HL-60 (cell line): ENCODE measurements around the gene DPCD.

Experiments
- DNase-seq, 2 experiments: peaks; one replicate each; pipeline ENCODE4 v3.0.0-alpha.2; 2010 to 2020; ENCODE audit warnings: low read depth in 1 of 2, low spot score in 1 of 2
- H3K27ac ChIP-seq: fragments of 250-450 bp; sonication (Bioruptor Pico); replicated peaks from 2 replicates; pipeline ENCODE4 v1.5.1; 2020; ENCODE audit warnings: mild to moderate bottlenecking, moderate library complexity
- H3K27me3 ChIP-seq: fragments of 250-450 bp; sonication (Bioruptor Pico); 2 replicates; pipeline ENCODE4 v1.5.1; 2021; ENCODE audit warnings: mild to moderate bottlenecking, moderate library complexity; ENCODE audit not compliant: insufficient read depth, poor library complexity, severe bottlenecking
- H3K4me3 ChIP-seq: replicated peaks from 2 replicates; pipeline ENCODE4 v1.5.1; 2011; ENCODE audit warnings: mild to moderate bottlenecking, control low read depth, low read length; ENCODE audit not compliant: insufficient read depth
- GABPA ChIP-seq: IDR thresholded peaks from 2 replicates; pipeline ENCODE4 v1.6.1; 2012; ENCODE audit warnings: low read depth
- POLR2AphosphoS5 ChIP-seq: IDR thresholded peaks from 2 replicates; pipeline ENCODE4 v1.6.1; 2012; ENCODE audit warnings: low read depth
- SPI1 ChIP-seq: IDR thresholded peaks from 2 replicates; pipeline ENCODE4 v1.6.1; 2012; ENCODE audit warnings: low read depth, mild to moderate bottlenecking, borderline replicate concordance
- TF ChIP-seq, protein P1 (sequence below): IDR thresholded peaks from 2 replicates; pipeline ENCODE4 v1.6.1; 2012; ENCODE audit warnings: low read depth; ENCODE audit not compliant: insufficient replicate concordance
- TF ChIP-seq, protein P2 (sequence below): IDR thresholded peaks from one replicate; pipeline ENCODE4 v1.5.1; 2011; ENCODE audit warnings: low read length, control low read depth, inconsistent platforms; ENCODE audit not compliant: insufficient read depth

Gene DPCD

DNA sequence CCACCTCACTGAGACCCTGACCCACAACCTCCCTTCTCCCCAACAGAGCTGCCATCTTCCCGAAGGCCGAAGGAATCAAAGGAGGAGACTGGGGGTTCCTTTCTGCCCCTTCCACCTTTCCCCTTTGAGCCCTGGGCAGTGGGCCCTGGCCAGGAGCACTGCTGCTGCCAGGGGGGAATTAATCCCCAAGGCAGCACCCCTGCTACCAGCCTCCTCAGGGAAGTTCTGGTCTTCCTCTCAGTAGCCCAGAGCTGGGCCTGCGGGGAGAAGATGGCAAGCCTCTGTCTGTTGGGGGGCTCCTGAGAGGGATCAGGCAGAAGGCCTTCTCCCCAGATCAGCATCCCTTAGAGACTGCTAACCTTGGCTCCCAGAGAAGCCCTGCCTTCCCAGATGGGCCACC, 25.5 kb downstream of the DPCD start:
- Histone ChIP-seq H3K27ac (no peak overlapping the region), H3K4me3 (no peak overlapping the region), H3K27me3 (no peaks in the 10 kb centered on the region)
- TF ChIP-seq, protein P1, sequence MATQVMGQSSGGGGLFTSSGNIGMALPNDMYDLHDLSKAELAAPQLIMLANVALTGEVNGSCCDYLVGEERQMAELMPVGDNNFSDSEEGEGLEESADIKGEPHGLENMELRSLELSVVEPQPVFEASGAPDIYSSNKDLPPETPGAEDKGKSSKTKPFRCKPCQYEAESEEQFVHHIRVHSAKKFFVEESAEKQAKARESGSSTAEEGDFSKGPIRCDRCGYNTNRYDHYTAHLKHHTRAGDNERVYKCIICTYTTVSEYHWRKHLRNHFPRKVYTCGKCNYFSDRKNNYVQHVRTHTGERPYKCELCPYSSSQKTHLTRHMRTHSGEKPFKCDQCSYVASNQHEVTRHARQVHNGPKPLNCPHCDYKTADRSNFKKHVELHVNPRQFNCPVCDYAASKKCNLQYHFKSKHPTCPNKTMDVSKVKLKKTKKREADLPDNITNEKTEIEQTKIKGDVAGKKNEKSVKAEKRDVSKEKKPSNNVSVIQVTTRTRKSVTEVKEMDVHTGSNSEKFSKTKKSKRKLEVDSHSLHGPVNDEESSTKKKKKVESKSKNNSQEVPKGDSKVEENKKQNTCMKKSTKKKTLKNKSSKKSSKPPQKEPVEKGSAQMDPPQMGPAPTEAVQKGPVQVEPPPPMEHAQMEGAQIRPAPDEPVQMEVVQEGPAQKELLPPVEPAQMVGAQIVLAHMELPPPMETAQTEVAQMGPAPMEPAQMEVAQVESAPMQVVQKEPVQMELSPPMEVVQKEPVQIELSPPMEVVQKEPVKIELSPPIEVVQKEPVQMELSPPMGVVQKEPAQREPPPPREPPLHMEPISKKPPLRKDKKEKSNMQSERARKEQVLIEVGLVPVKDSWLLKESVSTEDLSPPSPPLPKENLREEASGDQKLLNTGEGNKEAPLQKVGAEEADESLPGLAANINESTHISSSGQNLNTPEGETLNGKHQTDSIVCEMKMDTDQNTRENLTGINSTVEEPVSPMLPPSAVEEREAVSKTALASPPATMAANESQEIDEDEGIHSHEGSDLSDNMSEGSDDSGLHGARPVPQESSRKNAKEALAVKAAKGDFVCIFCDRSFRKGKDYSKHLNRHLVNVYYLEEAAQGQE = no peak
- no peak for DNase-seq

DNA sequence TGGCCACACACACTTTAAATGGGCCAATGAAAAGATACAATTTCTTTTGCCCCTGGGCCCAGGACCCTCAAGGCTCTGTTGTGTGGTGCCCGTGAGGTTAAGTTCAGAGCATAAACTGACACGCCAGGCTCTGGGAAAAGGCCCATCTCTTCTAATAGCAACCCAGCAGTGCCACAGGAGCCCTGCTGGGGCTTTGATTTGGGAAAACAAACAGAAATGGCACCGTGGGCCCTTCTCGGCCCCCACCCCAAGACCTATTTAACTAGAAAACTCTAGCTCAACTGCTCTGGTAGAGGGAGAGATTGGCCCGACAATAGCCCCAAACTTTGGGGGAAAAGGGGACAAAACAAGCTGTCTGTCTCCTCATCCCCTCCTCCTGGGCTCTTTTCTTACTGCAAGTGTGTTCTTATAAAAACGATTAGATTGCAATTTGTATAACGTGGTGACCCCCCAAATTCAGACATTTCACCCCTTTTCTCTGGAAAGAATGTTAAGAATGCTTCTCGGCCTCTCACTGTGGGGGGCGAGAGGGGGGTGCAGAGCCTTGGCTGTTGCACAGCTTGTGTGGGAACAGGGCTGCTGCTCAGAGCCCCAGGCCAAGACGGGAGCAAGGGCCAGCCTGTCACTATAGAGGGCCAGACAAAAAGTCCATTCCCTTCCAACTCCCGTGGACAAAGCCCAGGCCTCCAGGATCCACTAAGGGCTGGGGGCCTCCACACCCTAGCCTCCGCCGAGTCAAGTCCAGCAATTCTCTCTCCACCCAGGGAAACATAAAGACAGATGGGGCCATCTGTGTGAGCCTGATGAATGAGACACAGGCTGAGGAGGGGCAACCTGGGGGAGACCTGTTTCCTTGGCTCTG, 26.8 kb downstream of the DPCD start:
- no peaks in the 10 kb centered on the region for H3K27me3 ChIP-seq
- DNase-seq = no peak
- H3K27ac ChIP-seq = no peak overlapping the region
- TF ChIP-seq SPI1 (no peak), POLR2AphosphoS5 (no peak), GABPA (no peak)
- TF ChIP-seq, protein P2, sequence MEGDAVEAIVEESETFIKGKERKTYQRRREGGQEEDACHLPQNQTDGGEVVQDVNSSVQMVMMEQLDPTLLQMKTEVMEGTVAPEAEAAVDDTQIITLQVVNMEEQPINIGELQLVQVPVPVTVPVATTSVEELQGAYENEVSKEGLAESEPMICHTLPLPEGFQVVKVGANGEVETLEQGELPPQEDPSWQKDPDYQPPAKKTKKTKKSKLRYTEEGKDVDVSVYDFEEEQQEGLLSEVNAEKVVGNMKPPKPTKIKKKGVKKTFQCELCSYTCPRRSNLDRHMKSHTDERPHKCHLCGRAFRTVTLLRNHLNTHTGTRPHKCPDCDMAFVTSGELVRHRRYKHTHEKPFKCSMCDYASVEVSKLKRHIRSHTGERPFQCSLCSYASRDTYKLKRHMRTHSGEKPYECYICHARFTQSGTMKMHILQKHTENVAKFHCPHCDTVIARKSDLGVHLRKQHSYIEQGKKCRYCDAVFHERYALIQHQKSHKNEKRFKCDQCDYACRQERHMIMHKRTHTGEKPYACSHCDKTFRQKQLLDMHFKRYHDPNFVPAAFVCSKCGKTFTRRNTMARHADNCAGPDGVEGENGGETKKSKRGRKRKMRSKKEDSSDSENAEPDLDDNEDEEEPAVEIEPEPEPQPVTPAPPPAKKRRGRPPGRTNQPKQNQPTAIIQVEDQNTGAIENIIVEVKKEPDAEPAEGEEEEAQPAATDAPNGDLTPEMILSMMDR = no peak
- TF ChIP-seq, protein P1 = no peak
- H3K4me3 ChIP-seq = no peak overlapping the region

DNA sequence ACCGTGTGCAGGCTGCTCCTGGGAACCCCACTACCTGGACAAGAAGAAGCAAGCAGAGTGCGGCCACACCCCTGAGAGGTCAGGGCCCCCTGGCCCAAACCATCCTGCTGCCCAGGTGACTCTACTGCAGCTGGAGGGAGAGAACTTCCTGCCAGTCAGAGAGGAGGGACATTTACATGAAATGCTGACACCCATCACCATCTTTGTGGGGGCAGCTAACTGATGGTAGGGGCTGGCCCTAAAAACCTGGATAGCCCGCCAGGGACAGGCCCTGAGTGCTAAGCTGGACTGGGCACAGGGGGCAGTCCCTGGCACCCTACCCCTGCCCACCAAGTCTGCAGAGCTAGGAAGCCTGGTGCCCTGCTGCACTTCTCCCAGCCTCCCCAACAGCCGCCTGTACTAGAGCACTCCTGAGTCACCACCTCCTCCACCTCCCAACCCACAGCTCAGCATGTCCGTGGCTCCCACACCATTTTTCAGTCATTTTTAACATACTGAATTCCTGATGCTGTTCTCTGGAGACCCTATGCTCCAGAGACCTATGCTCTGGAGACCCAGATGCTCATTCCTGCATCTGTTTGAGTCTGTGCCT, 27.5 kb downstream of the DPCD start:
- TF ChIP-seq SPI1 = no peak
- TF ChIP-seq, protein P1 = no peak
- no peak for TF ChIP-seq GABPA
- TF ChIP-seq POLR2AphosphoS5 = no peak
- TF ChIP-seq, protein P2 = no peak
- H3K4me3 ChIP-seq = no peak overlapping the region
- H3K27me3 ChIP-seq = no peaks in the 10 kb centered on the region
- DNase-seq = no peak
- H3K27ac ChIP-seq = no peak overlapping the region
